ENCODE results near the gene METRNL. TPM values are rescaled to one million over a fixed set of nuclear protein-coding genes. Genes with fewer than 3 reads are reported as not detected.

Gene METRNL
- total RNA-seq, 1 experiment from 2014 or later: 44.6 TPM

- Histone ChIP-seq H2AFZ (no peak overlapping the region), H3K27ac (no peak overlapping the region), H4K20me1 (ENCODE audit: insufficient read depth) (no peaks in the 10 kb centered on the region), H3K36me3 (ENCODE audit: low read depth) (no peaks in the 10 kb centered on the region), H3K9me2 (ENCODE audit: insufficient read depth) (no peaks in the 10 kb centered on the region), H3K4me1 (replicated peaks; ENCODE audit: insufficient read depth) (peaks cover 14% of the 10 kb centered on the region), H3F3A (ENCODE audit: insufficient read depth, low read depth) (no peaks in the 10 kb centered on the region), H3K27me3 (ENCODE audit: insufficient read depth, low read depth) (no peaks in the 10 kb centered on the region), H3K9me3 (ENCODE audit: insufficient read depth, low read depth) (no peaks in the 10 kb centered on the region), H3K79me2 (ENCODE audit: low read depth) (no peaks in the 10 kb centered on the region), H3K4me3 (no peak overlapping the region), H3K4me2 (peak overlapping the region; percentile 65)
- TF ChIP-seq EZH2 (IDR thresholded peaks at IDR 0.05; ENCODE audit: low read depth) (no peak), CTCF (conservative IDR thresholded peaks at IDR 0.05) (no peak)
- CTCF ChIA-PET: no interaction called here
- intact Hi-C loops (cut with micrococcal nuclease; ENCODE audit: unreplicated experiment): no loop called here
- peak; percentile 34 to 69 for DNase-seq
- POLR2A ChIA-PET (ENCODE audit: unreplicated experiment): interaction anchor here (0.5 to 0.6 kb wide), 2 partner anchors 131 to 286 kb away, joined by 6 to 18 read pairs; no protein-coding TSS in a partner anchor
- no TSS peak for BruUV-seq (replicated peaks)
These were observed 23.4 kb upstream of the METRNL start for GRCh38 chr17:83055911-83056582.

- Histone ChIP-seq H3K36me3 (ENCODE audit: low read depth) (no peaks in the 10 kb centered on the region), H3K9me3 (ENCODE audit: insufficient read depth, low read depth) (no peaks in the 10 kb centered on the region), H3K27ac (no peak overlapping the region), H3K4me1 (replicated peaks; ENCODE audit: insufficient read depth) (peaks cover 14% of the 10 kb centered on the region), H3K79me2 (ENCODE audit: low read depth) (no peaks in the 10 kb centered on the region), H4K20me1 (ENCODE audit: insufficient read depth) (no peaks in the 10 kb centered on the region), H3K4me3 (no peak overlapping the region), H3F3A (ENCODE audit: insufficient read depth, low read depth) (no peaks in the 10 kb centered on the region), H2AFZ (no peak overlapping the region), H3K27me3 (ENCODE audit: insufficient read depth, low read depth) (no peaks in the 10 kb centered on the region), H3K9me2 (ENCODE audit: insufficient read depth) (no peaks in the 10 kb centered on the region), H3K4me2 (peak overlapping the region; percentile 65)
- ChIA-PET CTCF (no interaction called here), POLR2A (ENCODE audit: unreplicated experiment) (no interaction called here)
- TF ChIP-seq CTCF (conservative IDR thresholded peaks at IDR 0.05) (no peak), EZH2 (IDR thresholded peaks at IDR 0.05; ENCODE audit: low read depth) (no peak)
- BruUV-seq (replicated peaks): no TSS peak
- DNase-seq: no peak
- intact Hi-C loops (cut with micrococcal nuclease; ENCODE audit: unreplicated experiment): no loop called here
These were observed 22.6 kb upstream of the METRNL start for GRCh38 chr17:83056583-83057396.

GRCh38 chr17:83057397-83057761, 22.0 kb upstream of the METRNL start:
- H3K4me3 ChIP-seq: no peak overlapping the region
- no peak overlapping the region for H3K27ac ChIP-seq
- H3K4me2 ChIP-seq: no peak overlapping the region
- peaks cover 10% of the 10 kb centered on the region for H3K4me1 ChIP-seq (replicated peaks; ENCODE audit: insufficient read depth)
- H3K9me2 ChIP-seq (ENCODE audit: insufficient read depth): no peaks in the 10 kb centered on the region
- no peaks in the 10 kb centered on the region for H3K79me2 ChIP-seq (ENCODE audit: low read depth)
- no peaks in the 10 kb centered on the region for H4K20me1 ChIP-seq (ENCODE audit: insufficient read depth)
- TF ChIP-seq CTCF (conservative IDR thresholded peaks at IDR 0.05) (no peak), EZH2 (IDR thresholded peaks at IDR 0.05; ENCODE audit: low read depth) (no peak)
- no peaks in the 10 kb centered on the region for H3K36me3 ChIP-seq (ENCODE audit: low read depth)
- no peaks in the 10 kb centered on the region for H3K9me3 ChIP-seq (ENCODE audit: insufficient read depth, low read depth)
- no TSS peak for BruUV-seq (replicated peaks)
- no peak for DNase-seq
- H3K27me3 ChIP-seq (ENCODE audit: insufficient read depth, low read depth): no peaks in the 10 kb centered on the region
- intact Hi-C loops (cut with micrococcal nuclease; ENCODE audit: unreplicated experiment): no loop called here
- CTCF ChIA-PET: no interaction called here
- POLR2A ChIA-PET (ENCODE audit: unreplicated experiment): no interaction called here
- H3F3A ChIP-seq (ENCODE audit: insufficient read depth, low read depth): no peaks in the 10 kb centered on the region
- no peak overlapping the region for H2AFZ ChIP-seq

All from PC-9 (cell line).